Lower leg skin (tissue), 3 donors: ENCODE data around the gene UBR3.

Source experiments
- CTCF ChIP-seq, 3 donors: fragments of 450-650 bp; IDR thresholded peaks; one replicate each; pipeline ENCODE4 v1.5.1; 2016; ENCODE audit warnings: antibody characterized with exemption in 3 of 3, mild to moderate bottlenecking in 3 of 3, moderate library complexity in 2 of 3
- POLR2A ChIP-seq, 2 donors: fragments of 450-650 bp; IDR thresholded peaks; one replicate each; pipeline ENCODE4 v1.6.1; 2016 to 2017; ENCODE audit warnings: antibody characterized with exemption in 2 of 2, mild to moderate bottlenecking in 1 of 2, moderate library complexity in 1 of 2

GRCh38 chr2:169999054-169999453 lies 171.8 kb downstream of the UBR3 start:
- TF ChIP-seq CTCF (IDR thresholded peaks at IDR 0.05), result no peak
- no peak for TF ChIP-seq POLR2A (IDR thresholded peaks at IDR 0.05)
